IPS DF 19.7 (cell line): Measurements from ENCODE around the gene CMAS.
A peak's percentile ranks its signal among the peaks of the same experiment; 100 is the strongest.
"Not testable (repeated sequence)": the region's sequence is repeated elsewhere in the genome, so short reads cannot be mapped to it uniquely, and the experiment has no call there.

Experiments
- DNase-seq: peaks from one replicate; pipeline ENCODE4 v3.0.0-alpha.2; 2013; ENCODE audit warnings: low read depth, low spot score

CMAS gene

DNA sequence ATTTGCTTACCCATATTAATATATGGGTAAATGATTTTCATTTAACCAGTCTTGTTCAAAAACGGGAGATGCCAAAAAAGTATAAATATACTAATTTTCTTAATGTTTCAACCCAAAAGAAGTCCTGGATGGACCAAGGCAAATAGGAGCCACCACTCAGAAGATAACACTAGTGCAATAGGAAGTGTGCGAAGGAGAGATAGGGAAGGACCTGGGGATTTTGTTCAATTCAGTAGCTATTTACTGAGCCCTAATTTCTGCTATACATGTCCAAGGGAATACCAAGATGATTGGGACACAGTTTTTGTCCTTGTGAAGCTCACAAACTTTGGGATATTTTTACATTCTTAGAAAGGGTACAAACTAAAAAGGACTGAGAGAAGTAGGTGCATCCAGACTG is 1.5 kb downstream of the CMAS start:
- no peak for DNase-seq

DNA sequence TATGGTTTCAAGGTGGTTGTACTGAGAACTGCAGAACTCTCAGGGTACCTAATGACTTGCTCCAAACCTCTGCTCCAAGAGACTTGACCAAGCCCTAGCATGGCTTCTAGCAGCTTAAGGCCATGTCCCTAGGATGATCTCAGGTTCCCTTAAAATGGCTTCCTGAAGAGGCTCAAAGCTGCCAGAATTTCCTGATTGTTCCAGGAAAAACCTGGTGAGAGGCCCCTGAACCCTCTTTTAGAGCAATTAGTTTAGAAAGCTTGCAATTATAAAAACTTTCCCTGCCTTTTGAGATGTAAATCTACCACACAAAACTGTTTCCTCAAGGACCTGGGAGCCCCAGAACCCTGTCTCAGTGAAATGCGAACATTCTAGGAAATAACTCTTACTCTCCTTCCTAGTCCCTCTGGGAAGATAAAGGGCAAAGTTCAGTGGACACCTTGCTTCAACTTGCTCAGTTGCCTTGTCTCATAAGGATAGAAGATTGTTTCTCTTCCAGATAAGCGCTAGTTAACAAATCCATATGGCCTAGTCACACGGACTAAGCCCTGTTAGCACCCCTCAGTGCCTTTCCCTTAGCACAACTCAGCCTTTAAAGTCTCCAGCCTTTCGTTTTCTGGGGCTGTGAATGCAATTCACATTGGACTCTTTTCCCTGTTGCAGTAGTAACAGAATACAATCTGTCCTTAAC is 2.5 kb downstream of the CMAS start:
- DNase-seq: no peak

DNA sequence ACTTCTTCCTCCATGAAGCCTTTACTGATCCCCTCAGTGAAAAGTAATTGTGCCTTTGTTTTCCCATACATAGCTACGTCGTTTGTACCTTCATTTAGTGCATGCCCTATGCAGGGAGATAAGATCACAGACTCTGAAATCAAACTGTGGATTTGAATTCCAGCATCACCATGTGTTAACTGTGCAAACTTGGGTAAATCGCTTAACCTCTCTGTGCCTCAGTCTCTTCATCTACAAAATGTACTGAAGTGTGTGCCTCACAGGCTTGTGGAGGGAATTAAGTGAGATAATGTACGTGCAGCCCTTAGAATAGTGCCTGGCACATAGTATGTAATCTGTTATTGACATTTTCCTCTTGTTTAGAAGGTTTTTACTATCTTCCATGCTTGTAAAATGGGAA is 4.1 kb downstream of the CMAS start:
- DNase-seq: no peak

DNA sequence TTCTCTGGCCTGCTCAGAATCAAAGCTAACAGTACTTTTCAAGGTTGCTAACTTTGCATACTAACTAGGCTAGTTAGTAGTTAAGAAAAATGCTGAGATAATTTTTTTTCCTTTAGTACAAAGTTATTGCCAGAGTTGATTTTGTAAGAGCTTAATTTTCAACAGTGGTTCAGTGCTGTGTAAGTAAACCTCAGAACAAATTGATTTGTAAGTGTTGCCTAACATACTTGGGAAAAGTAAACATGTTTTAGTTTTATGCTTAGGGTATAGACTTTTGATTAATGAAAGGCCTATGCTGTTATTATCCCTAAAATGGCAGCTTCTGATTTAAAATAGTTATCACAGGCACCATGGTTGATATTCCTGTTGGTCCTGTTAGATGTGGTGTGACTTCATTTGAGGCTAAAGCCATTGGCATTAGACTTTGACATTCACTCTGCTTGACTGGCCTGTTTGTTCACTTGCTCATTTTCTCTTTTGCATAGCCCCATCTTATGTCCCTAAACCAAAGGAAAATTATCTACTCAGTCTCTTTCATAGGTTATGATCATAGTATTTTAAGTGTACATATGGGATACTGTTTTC is 5.2 kb downstream of the CMAS start:
- no peak for DNase-seq

DNA sequence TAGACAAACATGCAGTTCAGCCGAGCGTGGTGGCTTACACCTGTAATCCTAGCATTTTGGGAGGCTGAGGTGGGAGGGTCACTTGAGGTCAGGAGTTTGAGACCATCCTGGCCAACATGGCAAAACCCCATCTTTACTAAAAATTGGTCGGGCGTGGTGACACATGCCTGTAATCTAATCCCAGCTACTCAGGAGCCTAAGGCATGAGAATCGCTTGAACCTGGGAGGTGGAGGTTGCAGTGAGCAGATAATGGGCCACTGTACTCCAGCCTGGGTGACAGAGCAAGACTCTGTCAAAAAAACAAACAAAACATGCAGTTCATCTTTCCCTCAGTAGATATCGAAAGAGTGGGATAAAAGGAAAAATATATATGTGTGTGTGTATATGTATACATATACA is 7.0 kb downstream of the CMAS start:
- DNase-seq: not testable (repeated sequence)

DNA sequence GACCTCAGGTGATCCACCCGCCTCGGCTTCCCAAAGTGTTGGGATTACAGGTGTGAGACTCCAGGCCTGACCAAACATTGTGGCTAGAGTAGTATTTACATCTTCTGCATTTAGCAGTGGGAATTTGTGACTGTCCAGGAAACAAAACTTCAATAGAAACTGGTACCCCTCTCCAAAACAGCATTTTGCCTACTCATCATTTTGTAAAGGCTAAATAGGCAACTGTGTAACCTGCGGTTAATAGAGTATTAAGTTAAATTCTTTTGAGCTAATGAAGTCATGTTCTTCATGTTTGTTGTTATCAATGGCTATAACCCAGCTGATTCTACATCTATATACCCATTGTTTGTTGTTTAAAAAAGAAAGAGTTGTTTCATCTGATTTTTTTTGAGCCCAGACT is 8.1 kb downstream of the CMAS start:
- DNase-seq: no peak

DNA sequence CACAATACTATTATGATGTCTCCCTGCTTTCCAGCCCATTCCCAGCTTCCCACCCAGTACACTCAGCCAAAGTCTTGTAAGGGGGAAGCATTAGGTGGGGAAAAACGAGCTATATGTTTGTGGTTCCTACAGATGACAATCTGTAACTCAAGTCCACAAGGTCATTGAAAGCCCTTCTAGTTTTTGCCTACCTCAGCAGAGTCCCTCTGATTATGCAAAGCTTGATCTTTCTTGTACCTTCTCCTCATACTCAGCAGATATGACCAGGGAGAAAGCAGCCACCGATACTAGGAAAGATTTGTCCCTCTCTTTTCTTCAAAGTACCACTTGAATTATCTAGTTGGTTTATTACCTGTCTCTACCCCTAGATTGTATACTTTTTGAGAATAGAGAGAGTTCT is 10.6 kb downstream of the CMAS start:
- no peak for DNase-seq

DNA sequence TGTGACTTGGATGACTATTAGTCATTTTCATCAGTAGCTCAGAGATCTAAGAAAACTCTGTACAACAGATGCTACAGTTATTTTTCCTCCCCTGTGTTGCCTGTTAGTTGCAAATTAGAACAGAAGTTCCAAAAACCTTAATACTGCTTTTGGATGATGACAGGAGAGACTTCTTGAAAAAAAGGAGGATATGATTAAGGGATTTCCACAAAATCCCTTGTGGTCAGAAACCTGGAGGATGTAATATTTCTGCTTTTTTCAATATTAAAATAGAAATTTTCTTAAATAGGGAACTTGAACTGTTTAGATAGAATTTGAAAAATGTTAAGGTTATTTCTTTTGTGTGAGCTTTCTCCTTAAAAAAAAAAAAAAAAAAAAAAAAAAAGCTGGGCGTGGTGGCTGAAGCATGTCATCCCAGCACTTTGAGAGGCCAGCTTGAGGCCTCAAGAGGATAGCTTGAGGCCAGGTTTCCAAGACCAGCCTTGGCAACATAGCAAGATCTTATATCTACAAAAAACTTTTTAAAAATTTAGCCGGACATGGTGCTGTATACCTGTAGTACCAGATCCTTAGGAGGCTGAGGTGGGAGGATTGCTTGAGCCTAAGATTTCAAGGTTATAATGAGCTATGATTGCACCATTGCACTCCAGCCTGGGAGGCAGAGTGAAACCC is 14.1 kb downstream of the CMAS start:
- DNase-seq: no peak

DNA sequence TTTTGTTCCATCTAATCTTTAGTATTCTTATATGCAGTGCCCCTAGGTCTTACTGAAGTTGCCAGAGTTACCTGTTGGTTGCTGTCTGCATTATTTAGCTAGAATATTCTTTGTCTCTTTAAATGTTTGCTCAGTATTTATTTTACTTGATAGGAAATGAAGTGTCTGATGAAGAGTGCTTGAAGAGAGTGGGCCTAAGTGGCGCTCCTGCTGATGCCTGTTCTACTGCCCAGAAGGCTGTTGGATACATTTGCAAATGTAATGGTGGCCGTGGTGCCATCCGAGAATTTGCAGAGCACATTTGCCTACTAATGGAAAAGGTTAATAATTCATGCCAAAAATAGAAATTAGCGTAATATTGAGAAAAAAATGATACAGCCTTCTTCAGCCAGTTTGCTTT is 18.9 kb downstream of the CMAS start:
- DNase-seq: no peak

DNA sequence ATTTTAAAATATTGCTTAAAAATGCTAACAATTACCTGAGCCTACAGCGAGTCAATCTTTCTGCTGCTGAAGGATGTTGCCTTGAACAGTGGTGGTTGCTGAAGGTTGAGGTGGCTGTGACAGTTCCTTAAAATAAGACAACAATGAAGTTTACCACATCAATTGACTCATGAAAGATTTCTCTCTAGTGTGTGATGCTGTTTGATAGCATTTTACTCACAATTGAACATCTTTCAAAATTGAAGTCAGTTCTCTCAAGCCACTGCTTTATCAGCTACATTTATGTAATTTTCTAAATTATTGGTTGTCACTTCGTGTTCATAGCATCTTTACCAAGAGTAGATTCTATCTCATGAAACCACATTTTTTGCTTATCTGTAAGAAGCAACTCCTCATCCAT is 20.3 kb downstream of the CMAS start:
- DNase-seq: no peak

DNA sequence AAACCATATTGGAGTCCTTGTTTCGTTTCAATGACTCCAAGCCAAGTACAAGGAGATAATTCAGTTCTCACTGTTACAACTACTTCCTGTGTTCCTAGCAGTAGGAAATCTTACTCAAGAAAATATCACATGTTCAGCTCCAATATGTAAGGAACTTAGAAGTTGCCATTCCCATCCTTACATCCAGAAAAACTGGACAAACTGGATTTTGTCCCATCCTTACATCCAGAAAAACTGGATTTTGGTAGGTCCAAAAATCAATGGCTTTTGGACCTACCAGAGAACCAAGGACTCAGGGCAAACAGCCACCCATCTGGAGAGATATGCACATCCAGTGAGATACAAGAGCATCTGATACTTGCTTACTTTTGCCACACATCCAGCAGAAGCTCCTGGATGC is 23.8 kb downstream of the CMAS start:
- DNase-seq: no peak

DNA sequence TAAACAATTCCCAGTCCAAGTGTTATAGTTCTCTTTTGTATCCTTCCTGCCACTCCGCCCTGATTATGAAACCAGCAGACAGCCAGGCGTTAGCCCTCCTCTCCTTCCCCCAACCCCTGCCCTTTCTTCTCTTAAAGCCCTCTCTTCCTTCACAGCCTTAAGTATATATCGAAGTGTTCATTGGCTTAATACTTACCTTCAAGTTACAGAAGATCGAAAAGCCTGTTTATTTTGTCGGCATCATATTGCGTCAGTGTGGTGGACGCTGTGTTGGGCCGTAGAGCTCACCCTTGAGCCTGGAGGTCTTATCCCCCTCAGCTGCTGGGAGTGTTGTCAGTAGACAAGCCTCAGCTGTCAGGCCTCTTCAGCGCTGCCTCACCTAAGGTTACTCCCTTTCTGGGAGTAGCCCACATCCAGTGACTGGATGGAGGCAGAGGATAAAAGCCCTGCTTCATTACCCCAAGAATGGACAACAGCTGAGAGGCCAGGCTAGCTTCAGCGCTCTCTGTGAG is 36.2 kb downstream of the CMAS start:
- DNase-seq: no peak

DNA sequence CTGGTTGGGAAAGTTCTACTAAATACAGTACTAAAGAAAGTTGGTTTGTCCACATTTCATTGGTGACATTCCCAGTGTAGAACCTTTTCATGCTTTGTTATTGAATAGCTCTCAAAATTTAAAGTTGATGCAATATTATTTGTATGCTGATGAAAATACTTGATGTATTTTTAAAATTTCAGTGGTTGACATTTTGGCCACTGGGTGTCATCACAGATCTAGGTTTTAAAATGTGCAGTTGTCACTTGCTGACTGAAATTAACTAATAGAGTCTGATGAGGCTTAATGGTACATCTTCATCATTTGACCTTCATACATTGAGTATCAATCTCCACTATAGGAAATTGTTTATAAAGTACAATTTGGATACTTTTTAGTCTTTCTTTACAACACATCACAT is 37.1 kb downstream of the CMAS start:
- no peak for DNase-seq

DNA sequence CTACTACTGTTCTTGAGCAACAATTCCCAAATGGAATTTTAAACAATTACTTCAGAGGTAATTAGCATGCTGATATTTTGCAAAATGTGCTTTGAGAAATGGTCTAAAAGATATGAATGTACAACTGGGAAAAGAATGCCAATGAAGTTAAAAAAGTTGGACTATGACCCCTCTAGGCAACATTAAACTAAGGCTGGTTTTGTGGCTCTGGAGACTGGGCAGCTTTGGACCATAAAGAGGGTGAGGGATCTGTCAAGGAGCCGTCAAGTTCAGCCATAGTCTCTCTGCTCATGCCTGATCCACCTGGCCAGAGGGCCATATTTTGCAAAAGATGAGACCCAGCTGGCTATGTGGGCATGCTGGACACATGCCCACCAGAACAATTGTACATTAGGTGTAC is 38.8 kb downstream of the CMAS start:
- no peak for DNase-seq

DNA sequence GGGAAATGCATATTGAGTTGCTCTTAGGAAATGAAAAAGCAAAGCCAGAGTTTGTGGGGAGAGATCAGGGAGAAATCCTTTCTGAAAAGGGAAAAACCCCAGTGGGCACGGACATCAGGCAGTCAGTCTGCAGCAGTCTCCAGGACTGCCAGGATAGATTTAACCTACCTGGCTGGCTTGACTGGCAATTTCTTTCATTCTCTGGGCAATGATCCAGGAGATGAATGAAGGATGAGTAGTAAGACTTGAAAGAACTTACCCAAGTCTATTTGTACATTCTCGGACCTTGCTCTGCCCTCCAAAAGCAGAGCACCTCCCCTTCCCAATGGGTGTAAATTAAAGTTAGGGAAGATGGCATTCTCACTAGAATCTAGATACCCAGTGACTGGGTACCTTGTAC is 42.9 kb downstream of the CMAS start:
- no peak for DNase-seq

DNA sequence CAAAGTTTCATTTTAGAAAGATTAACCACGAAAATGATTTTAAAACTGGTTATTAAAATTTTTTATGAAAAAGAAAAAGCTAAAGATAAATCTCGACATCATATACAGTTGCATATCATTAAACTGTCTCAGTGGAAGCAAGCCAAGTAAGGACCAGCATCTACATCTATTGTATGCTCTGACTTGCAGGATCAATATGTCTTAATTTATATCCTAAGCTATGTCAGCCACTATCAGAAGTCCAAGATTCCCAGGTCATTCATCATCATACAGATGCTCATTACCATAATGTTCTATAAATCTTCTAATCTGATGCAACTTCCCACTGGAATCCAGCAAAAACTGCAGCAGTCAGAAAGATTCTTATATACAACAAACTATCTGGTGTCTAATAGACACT is 43.5 kb downstream of the CMAS start:
- DNase-seq: no peak

DNA sequence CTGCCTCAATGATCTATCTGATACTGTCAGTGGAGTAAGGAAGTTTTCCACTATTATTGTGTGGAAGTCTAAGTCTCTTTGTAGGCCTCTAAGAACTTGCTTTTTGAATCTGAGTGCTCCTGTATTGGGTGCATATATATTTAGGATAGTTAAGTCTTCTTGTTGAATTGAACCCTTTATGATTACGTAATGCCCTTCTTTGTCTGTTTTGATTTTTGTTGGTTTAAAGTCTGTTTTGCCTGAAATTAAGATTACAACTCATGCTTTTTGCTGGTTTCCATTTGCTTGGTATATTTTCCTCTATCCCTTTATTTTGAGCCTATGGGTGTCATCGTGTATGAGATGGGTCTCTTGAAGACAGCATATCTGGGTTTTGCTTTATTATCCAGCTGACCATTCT is 53.0 kb downstream of the CMAS start:
- DNase-seq: not testable (repeated sequence)

DNA sequence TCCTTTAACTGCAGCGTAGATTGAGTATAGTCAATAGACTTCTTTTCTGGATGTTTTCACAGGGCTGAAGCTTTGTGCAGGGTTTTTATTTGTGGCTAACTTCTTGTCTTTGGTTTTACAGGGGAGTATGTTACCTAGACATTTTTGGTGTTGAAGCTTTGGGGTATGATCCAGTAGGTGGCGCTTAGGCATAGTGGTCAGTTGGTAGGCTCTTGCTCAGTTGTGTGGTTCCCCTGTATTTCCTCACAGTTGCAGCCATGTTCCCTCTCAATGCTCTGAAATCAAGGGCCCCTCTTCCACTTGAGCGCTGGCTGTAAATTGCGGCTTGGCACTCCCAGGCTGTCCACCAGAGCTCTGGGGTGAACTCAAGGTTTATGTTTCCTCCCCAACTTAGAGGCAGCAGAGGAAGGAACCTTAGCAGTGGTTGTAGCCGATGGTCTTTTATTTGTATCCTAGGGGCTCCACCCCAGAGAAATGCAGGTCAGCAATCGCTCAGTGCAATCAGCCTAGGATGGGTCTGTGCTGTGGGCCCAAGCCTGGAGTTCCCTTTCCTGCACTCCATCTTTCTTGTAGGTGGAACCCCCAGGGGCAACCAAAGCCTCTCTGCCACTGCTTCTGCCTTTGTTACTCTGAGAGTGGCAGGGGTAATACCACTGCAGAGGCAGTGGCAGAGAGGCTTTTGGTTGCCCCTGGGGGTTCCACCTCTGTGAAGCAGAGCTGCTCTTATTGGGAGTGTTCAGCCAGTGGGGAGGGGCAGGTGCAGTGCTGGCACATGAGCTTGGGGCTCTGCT is 55.1 kb downstream of the CMAS start:
- peak; percentile 52 for DNase-seq

DNA sequence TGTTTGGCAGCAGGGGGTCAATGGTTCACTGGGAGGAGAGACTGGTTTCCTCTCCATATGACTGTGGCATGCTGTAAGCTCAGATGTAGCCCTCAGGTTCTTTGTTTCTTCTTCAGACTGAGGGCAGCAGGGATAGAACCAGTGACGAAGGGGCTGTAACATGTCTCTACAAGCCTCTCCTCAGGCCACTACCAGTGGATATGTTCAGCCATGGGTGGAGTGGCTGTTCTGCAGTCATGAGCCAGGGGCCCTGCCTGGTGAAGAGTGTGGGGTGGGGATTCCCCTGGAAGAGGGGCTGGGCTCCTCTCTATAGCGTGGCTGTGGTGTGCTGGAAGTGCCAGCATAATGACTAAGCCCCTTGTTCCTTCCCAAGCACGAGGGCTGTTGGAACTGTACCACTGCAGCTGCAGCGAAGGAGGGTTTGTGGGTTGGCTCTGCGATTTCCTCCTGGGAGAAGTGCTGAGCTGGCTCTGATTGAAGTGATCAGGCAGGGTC is 55.8 kb downstream of the CMAS start:
- DNase-seq: no peak

DNA sequence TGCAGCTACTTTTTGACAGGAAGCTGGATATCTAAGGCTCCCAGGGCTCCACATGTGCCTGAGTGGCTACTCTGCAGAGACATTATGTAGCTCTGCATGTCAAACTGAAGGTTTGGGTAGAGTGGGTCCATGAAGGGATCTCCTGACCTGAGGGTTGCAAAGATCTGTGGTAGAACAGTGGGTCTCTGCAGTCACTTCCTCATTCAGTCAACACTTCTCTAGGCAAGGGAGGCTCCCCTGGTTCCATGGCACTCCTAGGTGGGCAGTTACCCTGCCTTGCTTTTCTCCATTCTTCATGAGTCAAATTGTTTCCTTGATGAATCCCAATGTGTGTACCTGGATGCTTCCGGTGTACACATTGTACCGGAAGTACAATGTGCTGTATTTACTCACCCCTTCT is 57.4 kb downstream of the CMAS start:
- DNase-seq: no peak

DNA sequence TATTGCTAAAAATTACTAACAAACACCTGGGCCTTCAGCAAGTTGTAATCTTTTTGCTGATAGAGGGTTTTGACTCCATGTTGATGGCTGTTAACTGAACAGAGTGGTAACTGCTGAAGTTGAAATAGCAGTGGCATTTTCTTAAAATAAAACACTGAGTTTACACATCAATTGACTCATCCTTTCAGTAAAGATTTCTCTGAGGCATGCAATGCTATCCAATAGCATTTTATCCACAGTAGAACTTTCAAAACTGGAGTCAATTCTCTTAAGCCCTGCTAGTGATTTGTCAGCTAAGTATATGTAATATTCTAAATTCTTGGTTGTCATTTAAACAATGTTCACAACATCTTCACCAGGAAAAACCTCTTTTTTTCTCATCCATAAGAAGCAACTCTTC is 59.5 kb downstream of the CMAS start:
- no peak for DNase-seq

DNA sequence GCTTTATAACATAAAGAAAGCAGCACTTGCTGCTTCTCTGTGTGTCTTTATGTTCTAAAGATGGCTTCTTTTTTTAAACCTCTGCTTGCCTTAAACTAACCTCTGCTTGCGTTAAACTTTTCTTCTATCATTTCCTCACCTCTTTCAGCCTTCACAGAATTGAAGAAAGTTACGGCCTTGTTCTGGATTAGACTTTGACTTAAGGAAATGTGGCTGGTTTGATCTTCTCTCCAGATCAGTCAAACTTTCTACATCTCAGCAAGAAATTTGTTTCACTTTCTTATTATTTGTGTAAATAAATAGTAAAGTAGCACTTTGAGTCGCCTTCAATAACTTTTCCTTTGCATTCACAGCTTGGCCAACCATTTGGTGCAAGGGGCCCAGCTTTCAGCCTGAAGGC is 64.2 kb downstream of the CMAS start:
- no peak for DNase-seq
